ENCODE results near the gene KCNH1.
"Not testable (repeated sequence)": the region's sequence is repeated elsewhere in the genome, so short reads cannot be mapped to it uniquely, and the experiment has no call there.

Gene KCNH1

DNA sequence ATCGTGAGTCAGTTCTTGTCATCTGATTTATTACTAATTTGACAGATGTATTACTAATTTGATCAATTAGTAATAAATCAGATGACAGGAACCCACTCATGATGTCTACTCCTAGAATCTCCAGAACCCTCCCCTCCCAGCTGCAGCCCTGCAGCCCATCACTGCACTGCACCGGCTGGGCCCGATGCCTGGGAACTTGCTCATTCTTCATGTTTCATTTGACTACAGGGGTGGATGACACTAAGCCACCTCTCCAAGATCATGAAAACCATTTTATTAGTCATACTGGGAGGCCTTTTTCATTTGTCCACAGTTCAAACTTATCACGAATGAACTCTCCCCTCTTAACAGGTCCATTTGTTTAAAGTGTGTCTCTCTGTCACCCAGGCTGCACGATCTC, 41.0 kb downstream of the KCNH1 start:
- no peak overlapping the region for H3K9ac ChIP-seq (ENCODE audit: low read length)
- H3K27me3 ChIP-seq (ENCODE audit: control insufficient read depth, insufficient read depth, low read length), result no peaks in the 10 kb centered on the region
- H3K4me3 ChIP-seq (ENCODE audit: low read length), result no peak overlapping the region
- no peaks in the 10 kb centered on the region for H3K4me1 ChIP-seq (ENCODE audit: control insufficient read depth, insufficient read depth, low read length)
- H3K9me3 ChIP-seq (ENCODE audit: control insufficient read depth, low read length), result no peaks in the 10 kb centered on the region
- H3K36me3 ChIP-seq (ENCODE audit: control insufficient read depth, insufficient read depth, low read length), result no peaks in the 10 kb centered on the region

DNA sequence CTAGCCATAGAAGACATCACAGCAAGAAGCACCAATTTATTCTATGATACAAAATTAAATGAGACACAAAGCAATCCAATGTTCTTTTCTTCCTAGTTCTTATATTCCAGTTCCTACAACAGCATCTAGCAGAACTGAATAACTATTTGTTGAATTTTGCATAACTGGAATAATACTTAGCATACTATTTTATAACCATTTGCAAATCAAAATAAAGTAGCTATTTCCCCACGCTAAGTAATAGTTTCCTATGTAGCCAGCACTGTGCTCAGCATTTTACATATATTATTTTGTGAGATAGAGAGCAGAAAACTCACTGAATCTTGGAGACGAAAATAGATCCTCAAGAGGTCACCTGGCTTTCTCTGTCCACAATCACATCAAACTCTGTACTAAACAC, 42.1 kb downstream of the KCNH1 start:
- Histone ChIP-seq H3K9me3 (ENCODE audit: control insufficient read depth, low read length) (no peaks in the 10 kb centered on the region), H3K36me3 (ENCODE audit: control insufficient read depth, insufficient read depth, low read length) (no peaks in the 10 kb centered on the region), H3K9ac (ENCODE audit: low read length) (no peak overlapping the region), H3K4me3 (ENCODE audit: low read length) (no peak overlapping the region), H3K4me1 (ENCODE audit: control insufficient read depth, insufficient read depth, low read length) (no peaks in the 10 kb centered on the region), H3K27me3 (ENCODE audit: control insufficient read depth, insufficient read depth, low read length) (no peaks in the 10 kb centered on the region)

DNA sequence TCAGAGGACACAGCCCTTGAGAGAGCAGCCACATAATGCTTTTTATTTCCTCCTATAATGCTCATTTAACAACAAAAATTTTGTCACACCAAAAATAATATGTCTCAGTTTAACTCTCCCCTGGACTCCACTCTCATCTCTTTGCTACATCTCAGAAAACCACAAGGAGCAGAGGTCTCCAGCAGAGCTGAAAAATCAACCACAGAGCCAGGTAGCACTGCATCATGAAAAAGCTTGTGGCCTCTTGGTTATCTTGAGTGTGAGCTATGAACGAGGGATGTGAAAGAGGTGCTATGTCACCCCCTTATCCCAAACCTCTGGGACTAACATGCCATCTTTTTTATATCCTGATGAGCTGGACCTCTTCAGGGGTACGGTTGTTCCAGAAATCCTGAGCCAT, 44.4 kb downstream of the KCNH1 start:
- H3K36me3 ChIP-seq (ENCODE audit: control insufficient read depth, insufficient read depth, low read length), result no peaks in the 10 kb centered on the region
- no peaks in the 10 kb centered on the region for H3K27me3 ChIP-seq (ENCODE audit: control insufficient read depth, insufficient read depth, low read length)
- H3K9me3 ChIP-seq (ENCODE audit: control insufficient read depth, low read length), result no peaks in the 10 kb centered on the region
- no peak overlapping the region for H3K9ac ChIP-seq (ENCODE audit: low read length)
- H3K4me1 ChIP-seq (ENCODE audit: control insufficient read depth, insufficient read depth, low read length), result no peaks in the 10 kb centered on the region
- H3K4me3 ChIP-seq (ENCODE audit: low read length), result no peak overlapping the region

DNA sequence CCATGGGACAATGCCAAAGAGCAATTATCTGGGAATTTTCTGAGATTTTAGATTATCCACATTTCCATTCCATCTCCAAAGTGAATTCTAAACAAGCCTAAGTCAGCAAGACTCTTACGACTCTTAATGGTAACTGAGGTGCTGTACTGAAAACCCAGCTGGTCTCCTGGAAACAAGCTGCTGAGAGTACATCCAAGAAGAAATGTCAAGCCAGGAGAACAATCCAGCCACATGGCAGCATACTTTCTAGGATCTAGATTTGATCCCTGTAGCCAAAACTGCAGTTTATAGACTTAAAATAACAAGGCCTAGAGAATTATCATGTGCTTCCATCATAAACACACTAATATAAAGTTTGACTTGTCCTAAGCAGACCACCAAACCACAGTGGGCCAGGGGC, 45.8 kb downstream of the KCNH1 start:
- no peak overlapping the region for H3K9ac ChIP-seq (ENCODE audit: low read length)
- H3K36me3 ChIP-seq (ENCODE audit: control insufficient read depth, insufficient read depth, low read length), result no peaks in the 10 kb centered on the region
- H3K27me3 ChIP-seq (ENCODE audit: control insufficient read depth, insufficient read depth, low read length), result no peaks in the 10 kb centered on the region
- no peaks in the 10 kb centered on the region for H3K9me3 ChIP-seq (ENCODE audit: control insufficient read depth, low read length)
- H3K4me3 ChIP-seq (ENCODE audit: low read length), result no peak overlapping the region
- no peaks in the 10 kb centered on the region for H3K4me1 ChIP-seq (ENCODE audit: control insufficient read depth, insufficient read depth, low read length)

DNA sequence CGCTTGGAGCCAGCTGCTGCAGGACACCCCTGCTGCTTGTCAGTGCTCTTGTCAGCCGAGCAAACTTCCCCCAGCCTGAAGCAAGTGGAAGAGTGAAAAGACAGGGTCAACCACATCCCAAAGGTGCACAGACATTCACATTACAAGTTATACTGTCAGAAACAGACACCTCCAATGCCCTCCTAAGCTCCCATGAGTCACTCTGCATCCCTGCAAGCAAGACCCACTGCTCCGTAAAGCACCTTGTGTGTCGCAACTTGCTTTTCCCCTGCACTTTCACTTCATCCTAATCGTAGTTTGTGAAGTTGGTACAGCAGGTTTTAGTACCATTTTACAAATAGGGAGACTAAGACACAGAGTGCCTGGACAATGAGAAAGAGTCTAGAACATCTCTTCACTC, 51.1 kb downstream of the KCNH1 start:
- Histone ChIP-seq H3K9me3 (ENCODE audit: control insufficient read depth, low read length) (no peaks in the 10 kb centered on the region), H3K36me3 (ENCODE audit: control insufficient read depth, insufficient read depth, low read length) (no peaks in the 10 kb centered on the region), H3K27me3 (ENCODE audit: control insufficient read depth, insufficient read depth, low read length) (no peaks in the 10 kb centered on the region), H3K4me1 (ENCODE audit: control insufficient read depth, insufficient read depth, low read length) (no peaks in the 10 kb centered on the region), H3K9ac (ENCODE audit: low read length) (no peak overlapping the region), H3K4me3 (ENCODE audit: low read length) (no peak overlapping the region)

- not testable (repeated sequence) for H3K9ac ChIP-seq (ENCODE audit: low read length); H3K9me3 ChIP-seq (ENCODE audit: control insufficient read depth, low read length); H3K4me3 ChIP-seq (ENCODE audit: low read length); H3K36me3 ChIP-seq (ENCODE audit: control insufficient read depth, insufficient read depth, low read length); H3K27me3 ChIP-seq (ENCODE audit: control insufficient read depth, insufficient read depth, low read length); H3K4me1 ChIP-seq (ENCODE audit: control insufficient read depth, insufficient read depth, low read length)
Measured at GRCh38 chr1:211081447-211081846, 52.5 kb downstream of the KCNH1 start.

DNA sequence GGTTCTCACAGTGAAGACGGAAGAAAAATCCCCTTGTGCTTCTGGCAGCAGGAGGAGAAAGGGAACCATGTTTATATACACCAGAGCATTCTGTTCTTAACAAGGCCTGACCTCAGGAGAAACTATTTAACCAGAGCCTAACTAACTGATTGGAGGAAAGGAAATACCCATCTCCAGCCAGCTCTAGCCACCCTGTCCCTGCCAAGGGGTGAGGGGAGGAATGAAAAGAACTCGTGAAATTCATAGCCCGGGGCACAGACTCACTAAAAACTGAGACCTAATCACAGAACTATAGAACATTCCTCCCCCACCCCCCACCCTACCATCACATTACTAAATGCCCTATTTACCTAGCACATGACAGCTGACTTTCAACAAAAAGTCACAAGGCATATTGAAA, 65.0 kb downstream of the KCNH1 start:
- H3K4me3 ChIP-seq (ENCODE audit: low read length), result no peak overlapping the region
- H3K4me1 ChIP-seq (ENCODE audit: control insufficient read depth, insufficient read depth, low read length), result no peaks in the 10 kb centered on the region
- no peaks in the 10 kb centered on the region for H3K36me3 ChIP-seq (ENCODE audit: control insufficient read depth, insufficient read depth, low read length)
- no peaks in the 10 kb centered on the region for H3K27me3 ChIP-seq (ENCODE audit: control insufficient read depth, insufficient read depth, low read length)
- H3K9ac ChIP-seq (ENCODE audit: low read length), result no peak overlapping the region
- H3K9me3 ChIP-seq (ENCODE audit: control insufficient read depth, low read length), result no peaks in the 10 kb centered on the region

DNA sequence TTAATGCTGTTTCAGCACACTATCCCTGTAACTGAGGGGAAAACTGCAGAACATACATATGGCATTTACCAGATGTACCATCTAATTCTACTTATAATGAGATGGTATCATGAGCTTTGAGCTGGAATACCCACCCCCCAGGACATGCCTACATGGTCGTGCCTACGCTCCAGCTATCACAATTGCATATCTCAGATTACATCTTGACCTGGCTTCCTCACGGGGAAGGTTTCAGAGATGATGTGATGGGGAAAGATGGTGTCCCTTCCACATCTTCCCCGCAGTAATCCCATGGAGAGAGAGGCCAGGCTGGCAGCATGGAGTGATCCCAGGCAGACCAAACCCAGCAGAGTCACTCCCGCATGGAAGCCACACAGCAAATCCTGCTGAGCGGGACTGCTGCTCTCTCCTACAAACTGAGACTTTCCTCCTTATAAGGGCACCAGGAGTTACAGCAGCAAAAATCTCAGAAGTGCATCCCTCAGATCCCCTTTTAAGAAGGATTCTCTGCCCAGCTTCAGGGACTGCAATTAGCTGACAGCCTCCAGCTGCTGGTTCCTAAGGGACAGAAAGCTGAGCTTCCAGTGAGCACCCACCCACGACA, 67.1 kb downstream of the KCNH1 start:
- no peaks in the 10 kb centered on the region for H3K27me3 ChIP-seq (ENCODE audit: control insufficient read depth, insufficient read depth, low read length)
- H3K4me1 ChIP-seq (ENCODE audit: control insufficient read depth, insufficient read depth, low read length), result no peaks in the 10 kb centered on the region
- H3K36me3 ChIP-seq (ENCODE audit: control insufficient read depth, insufficient read depth, low read length), result no peaks in the 10 kb centered on the region
- no peak overlapping the region for H3K9ac ChIP-seq (ENCODE audit: low read length)
- no peak overlapping the region for H3K4me3 ChIP-seq (ENCODE audit: low read length)
- H3K9me3 ChIP-seq (ENCODE audit: control insufficient read depth, low read length), result no peaks in the 10 kb centered on the region

GRCh38 chr1:211041838-211042237, 92.1 kb downstream of the KCNH1 start:
- not testable (repeated sequence) for H3K9ac ChIP-seq (ENCODE audit: low read length); H3K4me3 ChIP-seq (ENCODE audit: low read length); H3K4me1 ChIP-seq (ENCODE audit: control insufficient read depth, insufficient read depth, low read length); H3K27me3 ChIP-seq (ENCODE audit: control insufficient read depth, insufficient read depth, low read length); H3K36me3 ChIP-seq (ENCODE audit: control insufficient read depth, insufficient read depth, low read length); H3K9me3 ChIP-seq (ENCODE audit: control insufficient read depth, low read length)

GRCh38 chr1:211037095-211037494, 96.9 kb downstream of the KCNH1 start:
- H3K4me3 ChIP-seq (ENCODE audit: low read length), result no peak overlapping the region
- no peak overlapping the region for H3K9ac ChIP-seq (ENCODE audit: low read length)
- H3K9me3 ChIP-seq (ENCODE audit: control insufficient read depth, low read length), result no peaks in the 10 kb centered on the region
- H3K4me1 ChIP-seq (ENCODE audit: control insufficient read depth, insufficient read depth, low read length), result no peaks in the 10 kb centered on the region
- no peaks in the 10 kb centered on the region for H3K36me3 ChIP-seq (ENCODE audit: control insufficient read depth, insufficient read depth, low read length)
- no peaks in the 10 kb centered on the region for H3K27me3 ChIP-seq (ENCODE audit: control insufficient read depth, insufficient read depth, low read length)

DNA sequence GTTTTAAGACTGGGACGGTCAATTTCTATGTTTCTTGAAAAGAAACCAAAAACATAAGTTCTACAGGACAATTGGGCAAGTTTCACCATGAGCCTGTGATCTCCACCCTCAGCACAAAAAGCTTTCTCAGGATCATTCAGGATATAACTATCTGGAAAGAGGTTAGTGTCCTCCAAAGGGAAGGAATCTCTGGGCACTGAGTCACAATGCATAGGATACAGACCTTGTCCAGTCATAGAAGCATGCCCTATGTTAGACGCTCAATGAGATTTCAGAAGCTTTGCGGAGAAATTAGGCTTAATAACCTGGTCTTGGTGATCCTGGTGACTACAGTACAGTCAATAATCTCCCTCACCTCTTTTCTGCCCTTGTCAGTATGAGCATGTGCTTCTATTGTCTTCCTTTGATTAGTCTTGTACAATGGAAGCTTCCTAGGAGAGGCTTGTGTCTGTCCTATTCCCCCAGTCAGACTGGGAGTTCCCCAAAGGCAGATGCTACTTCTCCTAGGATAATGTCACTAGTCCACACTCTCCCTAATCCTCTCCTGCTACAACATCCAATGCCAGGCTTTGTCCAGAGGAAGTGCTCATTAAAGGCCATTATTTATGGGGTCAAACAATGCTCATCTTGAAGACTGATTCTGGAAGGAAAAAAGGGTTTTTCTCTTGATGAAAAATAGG, 97.4 kb downstream of the KCNH1 start:
- no peaks in the 10 kb centered on the region for H3K36me3 ChIP-seq (ENCODE audit: control insufficient read depth, insufficient read depth, low read length)
- no peaks in the 10 kb centered on the region for H3K4me1 ChIP-seq (ENCODE audit: control insufficient read depth, insufficient read depth, low read length)
- no peak overlapping the region for H3K4me3 ChIP-seq (ENCODE audit: low read length)
- no peak overlapping the region for H3K9ac ChIP-seq (ENCODE audit: low read length)
- H3K27me3 ChIP-seq (ENCODE audit: control insufficient read depth, insufficient read depth, low read length), result no peaks in the 10 kb centered on the region
- H3K9me3 ChIP-seq (ENCODE audit: control insufficient read depth, low read length), result no peaks in the 10 kb centered on the region

GRCh38 chr1:211035821-211036380, 98.0 kb downstream of the KCNH1 start:
- H3K36me3 ChIP-seq (ENCODE audit: control insufficient read depth, insufficient read depth, low read length), result no peaks in the 10 kb centered on the region
- H3K9me3 ChIP-seq (ENCODE audit: control insufficient read depth, low read length), result no peaks in the 10 kb centered on the region
- H3K4me1 ChIP-seq (ENCODE audit: control insufficient read depth, insufficient read depth, low read length), result no peaks in the 10 kb centered on the region
- no peaks in the 10 kb centered on the region for H3K27me3 ChIP-seq (ENCODE audit: control insufficient read depth, insufficient read depth, low read length)
- no peak overlapping the region for H3K4me3 ChIP-seq (ENCODE audit: low read length)
- no peak overlapping the region for H3K9ac ChIP-seq (ENCODE audit: low read length)
